Neutrophil (primary cell): ENCODE results near the gene IMPDH1.

ENCODE experiments used
- H3K27ac ChIP-seq: fragments of 200-600 bp; sonication (generic); 2 replicates; pipeline ENCODE4 v1.5.1; 2016; ENCODE audit warnings: mild to moderate bottlenecking, moderate library complexity
- H3K27me3 ChIP-seq: fragments of 200-600 bp; sonication (generic); 2 replicates; pipeline ENCODE4 v1.6.0; 2016; ENCODE audit warnings: mild to moderate bottlenecking
- H3K36me3 ChIP-seq: fragments of 200-600 bp; sonication (generic); 2 replicates; pipeline ENCODE4 v1.5.1; 2017
- H3K4me1 ChIP-seq, 2 experiments: fragments of 200-600 bp in 1 of 2; sonication (generic) in 1 of 2; 1 replicate in 1 of 2; 2 replicates in 1 of 2; pipeline versions ENCODE4 v1.5.1 to v1.6.1; 2013 to 2016; ENCODE audit warnings: low read depth in 1 of 2, low read length in 1 of 2, mild to moderate bottlenecking in 1 of 2, moderate library complexity in 1 of 2; ENCODE audit not compliant: control insufficient read depth in 1 of 2, insufficient read depth in 1 of 2
- H3K4me3 ChIP-seq, 2 experiments: fragments of 200-600 bp in 1 of 2; sonication (generic) in 1 of 2; 1 replicate in 1 of 2; 2 replicates in 1 of 2; pipeline ENCODE4 v1.5.1; 2013 to 2016; ENCODE audit warnings: low read depth in 1 of 2, low read length in 1 of 2, mild to moderate bottlenecking in 1 of 2, moderate library complexity in 1 of 2
- H3K9me3 ChIP-seq: fragments of 200-600 bp; sonication (generic); 2 replicates; pipeline ENCODE4 v1.5.1; 2016
- TF ChIP-seq, protein P1 (sequence below): fragments of 200-600 bp; sonication (generic); IDR thresholded peaks from 2 replicates; pipeline ENCODE4 v1.5.1; 2016; ENCODE audit warnings: antibody characterized with exemption

IMPDH1 gene

DNA sequence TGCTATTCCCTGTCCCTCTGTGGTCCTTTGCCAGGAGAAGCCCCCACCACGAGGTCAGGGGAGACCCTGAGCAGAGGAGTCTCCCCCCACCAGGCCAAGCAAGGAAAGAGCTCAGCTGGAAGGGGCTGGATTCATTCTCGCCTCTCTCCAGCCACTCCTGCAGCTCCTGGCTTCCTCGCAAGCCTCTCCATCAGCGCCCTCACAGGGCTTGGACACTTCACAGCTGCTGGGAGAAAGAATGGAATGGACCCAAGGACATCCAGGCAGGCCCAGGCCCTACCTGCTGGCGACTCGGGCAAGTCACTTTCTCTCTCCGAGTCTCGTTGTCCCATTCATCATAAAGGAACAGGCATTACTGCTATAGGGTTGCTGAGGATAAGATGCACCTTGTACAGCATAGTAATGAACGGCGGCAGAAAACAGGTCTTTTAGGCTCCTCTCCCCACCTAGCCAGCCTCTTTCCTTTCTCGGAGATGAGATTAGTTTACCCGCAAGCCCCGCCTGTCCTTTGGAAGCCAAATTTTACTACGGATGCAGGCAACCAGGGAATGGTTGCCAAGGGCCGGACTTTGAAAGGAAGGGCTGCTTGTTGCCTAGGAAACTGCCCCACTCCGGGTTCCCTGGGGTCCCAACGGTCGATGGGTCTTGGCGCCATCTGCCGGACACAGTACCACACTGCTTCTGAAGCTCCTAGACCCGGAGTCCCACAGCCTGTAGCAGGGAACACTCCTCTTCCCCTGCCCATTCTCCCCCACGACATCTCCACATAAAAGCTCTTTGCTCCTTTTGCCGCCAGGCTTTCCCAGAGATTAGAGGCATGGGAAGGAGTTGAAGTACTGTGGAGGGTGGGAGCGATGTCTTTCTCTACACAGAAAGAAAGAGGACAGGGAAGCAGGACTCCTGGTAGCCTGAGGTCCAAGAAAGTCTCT is 22.3 kb downstream of the IMPDH1 start:
- TF ChIP-seq, protein P1, sequence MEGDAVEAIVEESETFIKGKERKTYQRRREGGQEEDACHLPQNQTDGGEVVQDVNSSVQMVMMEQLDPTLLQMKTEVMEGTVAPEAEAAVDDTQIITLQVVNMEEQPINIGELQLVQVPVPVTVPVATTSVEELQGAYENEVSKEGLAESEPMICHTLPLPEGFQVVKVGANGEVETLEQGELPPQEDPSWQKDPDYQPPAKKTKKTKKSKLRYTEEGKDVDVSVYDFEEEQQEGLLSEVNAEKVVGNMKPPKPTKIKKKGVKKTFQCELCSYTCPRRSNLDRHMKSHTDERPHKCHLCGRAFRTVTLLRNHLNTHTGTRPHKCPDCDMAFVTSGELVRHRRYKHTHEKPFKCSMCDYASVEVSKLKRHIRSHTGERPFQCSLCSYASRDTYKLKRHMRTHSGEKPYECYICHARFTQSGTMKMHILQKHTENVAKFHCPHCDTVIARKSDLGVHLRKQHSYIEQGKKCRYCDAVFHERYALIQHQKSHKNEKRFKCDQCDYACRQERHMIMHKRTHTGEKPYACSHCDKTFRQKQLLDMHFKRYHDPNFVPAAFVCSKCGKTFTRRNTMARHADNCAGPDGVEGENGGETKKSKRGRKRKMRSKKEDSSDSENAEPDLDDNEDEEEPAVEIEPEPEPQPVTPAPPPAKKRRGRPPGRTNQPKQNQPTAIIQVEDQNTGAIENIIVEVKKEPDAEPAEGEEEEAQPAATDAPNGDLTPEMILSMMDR: peak; percentile 87
- Histone ChIP-seq H3K27ac (peak overlapping the region; percentile 18), H3K4me3 (peak overlapping the region; percentile 38 to 47)

DNA sequence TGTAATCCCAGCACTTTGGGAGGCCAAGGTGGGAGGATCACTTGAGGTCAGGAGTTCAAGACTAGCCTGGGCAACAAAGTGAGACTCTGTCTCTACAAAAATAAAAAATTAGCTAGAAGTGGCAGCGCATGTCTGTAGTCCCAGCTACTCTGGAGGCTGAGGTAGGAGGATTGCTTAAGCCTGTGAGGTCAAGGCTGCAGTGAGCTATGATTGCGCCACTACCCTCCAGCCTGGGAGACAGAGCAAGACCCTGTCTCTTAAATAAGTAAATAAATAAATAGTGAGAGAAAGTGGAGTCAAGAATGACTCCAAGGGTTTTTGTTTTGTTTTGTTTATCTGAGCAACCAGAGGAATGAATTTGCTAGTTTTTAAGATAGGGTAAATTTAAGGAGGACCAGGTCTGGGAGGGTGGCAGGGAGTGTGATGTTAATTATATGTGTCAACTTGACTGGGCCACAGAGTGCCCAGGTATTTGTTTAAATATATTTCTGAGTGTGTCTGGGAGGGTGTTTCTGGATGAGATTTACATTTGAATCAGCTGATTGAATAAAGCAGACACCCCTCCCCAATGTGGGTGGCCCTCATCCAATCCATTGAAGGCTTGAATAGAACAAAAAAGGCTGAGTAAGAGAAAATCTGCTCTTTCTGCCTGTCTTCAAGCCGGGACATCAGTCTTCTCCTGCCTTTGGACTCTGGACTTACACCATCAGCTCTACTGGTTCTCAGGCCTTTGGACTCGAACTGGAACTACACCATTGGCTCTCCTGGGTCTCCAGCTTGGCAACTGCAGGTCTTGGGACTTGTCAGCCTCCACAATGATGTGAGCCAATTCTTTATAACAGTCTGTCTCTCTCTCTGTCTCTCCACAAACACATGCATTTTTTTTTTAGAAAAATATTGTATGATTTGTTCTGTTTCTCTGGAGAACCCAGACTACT is 23.5 kb downstream of the IMPDH1 start:
- no peaks in the 10 kb centered on the region for H3K27me3 ChIP-seq
- no peak overlapping the region for H3K27ac ChIP-seq
- no peaks in the 10 kb centered on the region for H3K9me3 ChIP-seq
- peaks cover 28 to 37% of the 10 kb centered on the region in 2 experiments for H3K4me1 ChIP-seq
- no peak overlapping the region for H3K4me3 ChIP-seq
- H3K36me3 ChIP-seq: peaks cover 2% of the 10 kb centered on the region
- TF ChIP-seq, protein P1: no peak

More for the DNA sequence above, 22.3 kb downstream of the IMPDH1 start:
- Histone ChIP-seq H3K36me3 (peaks cover 14% of the 10 kb centered on the region), H3K4me1 (peaks cover 26 to 34% of the 10 kb centered on the region in 2 experiments), H3K9me3 (no peaks in the 10 kb centered on the region), H3K27me3 (no peaks in the 10 kb centered on the region)

DNA sequence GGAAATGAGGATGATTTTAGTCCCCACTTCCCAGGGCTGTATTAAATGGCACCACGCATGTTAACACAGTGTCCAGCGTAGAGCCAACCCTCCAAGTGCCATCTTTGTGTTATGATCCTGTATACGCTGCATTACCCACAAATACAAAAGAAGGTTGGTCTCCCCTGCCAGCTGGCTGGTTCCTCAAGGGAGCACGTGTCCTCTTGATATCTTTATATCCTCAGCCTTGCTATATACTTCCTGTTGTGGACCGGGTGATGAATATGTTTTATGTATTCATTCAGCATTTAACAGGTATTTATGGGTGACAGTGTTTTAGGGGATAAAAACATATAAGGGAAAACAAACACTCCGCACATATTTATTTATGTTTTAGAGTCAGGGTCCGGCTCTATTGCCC is 25.1 kb downstream of the IMPDH1 start:
- TF ChIP-seq, protein P1: no peak
- Histone ChIP-seq H3K4me3 (no peak overlapping the region), H3K36me3 (no peaks in the 10 kb centered on the region), H3K9me3 (no peaks in the 10 kb centered on the region), H3K4me1 (peaks cover 36% of the 10 kb centered on the region in 2 experiments), H3K27me3 (no peaks in the 10 kb centered on the region), H3K27ac (no peak overlapping the region)

DNA sequence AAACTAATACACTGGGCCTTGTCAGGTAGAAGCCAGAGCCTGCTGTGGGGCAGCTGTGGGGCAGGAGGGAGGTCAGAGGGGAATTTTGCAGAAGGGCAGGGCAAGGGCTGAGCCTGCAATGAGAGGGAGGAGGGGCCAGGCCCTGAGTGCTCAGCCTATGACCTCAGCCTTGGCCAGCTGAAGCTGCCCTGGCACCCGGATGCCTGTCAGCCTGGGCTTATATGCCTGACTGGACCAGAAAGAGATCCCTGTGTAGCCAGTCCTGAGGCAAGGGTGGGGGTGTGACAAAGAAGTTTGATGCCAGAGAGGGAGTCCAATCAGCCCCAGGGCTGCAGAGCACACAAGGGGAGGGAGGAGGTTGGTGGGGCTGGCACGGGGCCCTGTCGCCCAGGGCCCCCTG is 26.0 kb downstream of the IMPDH1 start:
- peaks cover 35 to 36% of the 10 kb centered on the region in 2 experiments for H3K4me1 ChIP-seq
- H3K9me3 ChIP-seq: no peaks in the 10 kb centered on the region
- H3K36me3 ChIP-seq: no peaks in the 10 kb centered on the region
- H3K27ac ChIP-seq: no peak overlapping the region
- H3K4me3 ChIP-seq: no peak overlapping the region
- TF ChIP-seq, protein P1: no peak
- no peaks in the 10 kb centered on the region for H3K27me3 ChIP-seq

DNA sequence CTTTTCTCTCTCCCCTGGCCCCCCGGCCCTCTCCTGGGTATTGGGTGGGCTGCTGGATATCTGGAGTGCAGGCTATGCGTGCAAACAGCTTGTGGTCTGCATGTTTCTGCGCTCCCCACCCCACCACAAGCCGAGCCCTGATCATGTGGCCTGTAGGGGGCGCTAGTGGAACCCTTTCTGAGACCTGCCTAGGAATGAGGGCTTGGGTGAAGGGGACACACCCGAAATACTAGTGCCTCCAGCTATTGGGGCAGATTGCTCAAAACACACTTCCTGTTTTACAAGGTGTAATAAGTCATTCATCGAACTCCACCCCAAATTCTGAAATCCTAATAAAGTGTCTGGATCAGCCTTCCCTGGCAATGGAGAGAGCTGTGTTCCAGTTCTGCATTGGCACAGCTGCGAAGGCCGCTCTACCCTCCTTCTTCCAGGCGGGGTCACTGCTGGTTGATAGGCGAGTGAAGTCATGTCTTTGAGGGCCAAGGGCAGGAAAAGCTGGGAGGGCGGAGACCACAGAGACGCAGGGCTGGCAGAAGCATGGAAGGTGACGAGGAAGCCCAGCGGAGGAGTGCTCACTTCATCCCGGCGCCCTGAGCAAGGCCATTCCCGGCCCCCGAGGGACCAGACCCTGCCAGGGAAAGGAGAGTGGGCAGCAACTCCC is 28.5 kb downstream of the IMPDH1 start:
- Histone ChIP-seq H3K9me3 (no peaks in the 10 kb centered on the region), H3K36me3 (no peaks in the 10 kb centered on the region), H3K4me1 (peaks cover 17 to 20% of the 10 kb centered on the region in 2 experiments), H3K27ac (no peak overlapping the region), H3K27me3 (no peaks in the 10 kb centered on the region), H3K4me3 (no peak overlapping the region)
- TF ChIP-seq, protein P1: no peak
